Astrocyte (in vitro differentiated cells and primary cell): ENCODE results near the gene EXOSC7.

Experiments
- EZH2 ChIP-seq: IDR thresholded peaks from 2 replicates; pipeline ENCODE4 v1.6.1; 2012; ENCODE audit warnings: mild to moderate bottlenecking, low read length, inconsistent platforms; ENCODE audit not compliant: insufficient read depth
- TF ChIP-seq, protein P1 (sequence below): IDR thresholded peaks from 2 replicates; pipeline ENCODE4 v1.5.1; 2011; ENCODE audit warnings: low read depth, mild to moderate bottlenecking, inconsistent platforms, low read length, moderate library complexity; ENCODE audit not compliant: insufficient read depth

DNA sequence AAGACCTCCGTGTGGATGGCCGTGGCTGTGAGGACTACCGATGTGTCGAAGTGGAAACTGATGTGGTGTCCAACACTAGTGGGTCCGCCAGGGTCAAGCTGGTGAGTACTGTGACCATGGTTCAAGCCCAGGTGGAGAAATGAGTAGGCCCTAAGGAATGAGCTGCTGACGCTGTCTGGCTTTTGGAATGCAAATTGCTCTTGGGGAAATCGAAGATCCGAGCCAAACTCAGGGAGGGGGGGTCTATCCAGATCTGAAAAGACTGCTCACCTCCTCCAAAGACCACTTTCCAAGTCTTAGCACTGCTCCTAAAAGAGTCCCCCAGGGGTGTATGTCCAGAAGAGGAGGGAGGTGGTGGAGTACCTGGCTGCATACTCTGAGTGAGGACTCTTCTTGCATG lies 13.1 kb downstream of the EXOSC7 start:
- TF ChIP-seq, protein P1, sequence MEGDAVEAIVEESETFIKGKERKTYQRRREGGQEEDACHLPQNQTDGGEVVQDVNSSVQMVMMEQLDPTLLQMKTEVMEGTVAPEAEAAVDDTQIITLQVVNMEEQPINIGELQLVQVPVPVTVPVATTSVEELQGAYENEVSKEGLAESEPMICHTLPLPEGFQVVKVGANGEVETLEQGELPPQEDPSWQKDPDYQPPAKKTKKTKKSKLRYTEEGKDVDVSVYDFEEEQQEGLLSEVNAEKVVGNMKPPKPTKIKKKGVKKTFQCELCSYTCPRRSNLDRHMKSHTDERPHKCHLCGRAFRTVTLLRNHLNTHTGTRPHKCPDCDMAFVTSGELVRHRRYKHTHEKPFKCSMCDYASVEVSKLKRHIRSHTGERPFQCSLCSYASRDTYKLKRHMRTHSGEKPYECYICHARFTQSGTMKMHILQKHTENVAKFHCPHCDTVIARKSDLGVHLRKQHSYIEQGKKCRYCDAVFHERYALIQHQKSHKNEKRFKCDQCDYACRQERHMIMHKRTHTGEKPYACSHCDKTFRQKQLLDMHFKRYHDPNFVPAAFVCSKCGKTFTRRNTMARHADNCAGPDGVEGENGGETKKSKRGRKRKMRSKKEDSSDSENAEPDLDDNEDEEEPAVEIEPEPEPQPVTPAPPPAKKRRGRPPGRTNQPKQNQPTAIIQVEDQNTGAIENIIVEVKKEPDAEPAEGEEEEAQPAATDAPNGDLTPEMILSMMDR: no peak
- no peak for TF ChIP-seq EZH2
